Right renal pelvis (tissue), 4 donors: ENCODE data around the gene KLHDC10. TPM values are rescaled to one million over a fixed set of nuclear protein-coding genes. Genes with fewer than 3 reads are reported as not detected.
"Not testable (repeated sequence)": the region's sequence is repeated elsewhere in the genome, so short reads cannot be mapped to it uniquely, and the experiment has no call there.

Experiments
- DNase-seq, 4 donors: peaks; one replicate each; pipeline ENCODE4 v3.0.0-alpha.2; 2013; ENCODE audit warnings: low read depth in 4 of 4, low spot score in 3 of 4, missing footprints in 1 of 4
- polyA plus RNA-seq, 4 donors: library from polyadenylated mRNA; unstranded; fragments of 120-200 nt; gene quantifications; one replicate each; pipeline ENCODE4 v1.2.1, GENCODE V29; 2013; ENCODE audit not compliant: insufficient read length in 4 of 4

Gene KLHDC10
- polyA plus RNA-seq, 4 donors, result 45.9 to 55.7 (median 51.6) TPM

GRCh38 chr7:130071701-130072622 is 1.6 kb downstream of the KLHDC10 start:
- DNase-seq, result peak; percentile 73 to 89 (median 80)

GRCh38 chr7:130079846-130080394 is 9.6 kb downstream of the KLHDC10 start:
- DNase-seq, result no peak

GRCh38 chr7:130083497-130083896 is 13.2 kb downstream of the KLHDC10 start:
- DNase-seq, result not testable (repeated sequence)

- no peak for DNase-seq
Observed at GRCh38 chr7:130084037-130084875, 13.9 kb downstream of the KLHDC10 start.

- DNase-seq, result not testable (repeated sequence)
Observed at GRCh38 chr7:130085235-130085634, 14.9 kb downstream of the KLHDC10 start.

- DNase-seq, result no peak
Observed at GRCh38 chr7:130086938-130087337, 16.6 kb downstream of the KLHDC10 start.

GRCh38 chr7:130087364-130087763 is 17.0 kb downstream of the KLHDC10 start:
- no peak for DNase-seq

GRCh38 chr7:130090745-130091532 is 20.6 kb downstream of the KLHDC10 start:
- no peak for DNase-seq

GRCh38 chr7:130091999-130092398 is 21.7 kb downstream of the KLHDC10 start:
- no peak for DNase-seq

GRCh38 chr7:130092598-130092997 is 22.3 kb downstream of the KLHDC10 start:
- DNase-seq, result no peak

- DNase-seq, result no peak
Observed at GRCh38 chr7:130095812-130096211, 25.5 kb downstream of the KLHDC10 start.

GRCh38 chr7:130096243-130096827 is 26.0 kb downstream of the KLHDC10 start:
- DNase-seq, result no peak

GRCh38 chr7:130099331-130099730 is 29.0 kb downstream of the KLHDC10 start:
- no peak for DNase-seq

- DNase-seq, result no peak
Observed at GRCh38 chr7:130102588-130102987, 32.3 kb downstream of the KLHDC10 start.

- no peak for DNase-seq
Observed at GRCh38 chr7:130107949-130108674, 37.8 kb downstream of the KLHDC10 start.

GRCh38 chr7:130108809-130109208 is 38.5 kb downstream of the KLHDC10 start:
- no peak for DNase-seq

- no peak for DNase-seq
Observed at GRCh38 chr7:130112093-130112492, 41.8 kb downstream of the KLHDC10 start.

- DNase-seq, result no peak
Observed at GRCh38 chr7:130112662-130113425, 42.5 kb downstream of the KLHDC10 start.

GRCh38 chr7:130113426-130113805 is 43.1 kb downstream of the KLHDC10 start:
- DNase-seq, result not testable (repeated sequence)
